SK-N-SH (cell line): ENCODE results near the gene AP2S1.

Source experiments
- FOSL2 ChIP-seq: IDR thresholded peaks from 2 replicates; pipeline ENCODE4 v1.4.0; 2012; ENCODE audit warnings: low read depth, mild to moderate bottlenecking, moderate library complexity, borderline replicate concordance
- FOXM1 ChIP-seq: IDR thresholded peaks from 2 replicates; pipeline ENCODE4 v1.4.0; 2012; ENCODE audit warnings: low read depth, mild to moderate bottlenecking
- POLR2AphosphoS5 ChIP-seq: IDR thresholded peaks from 2 replicates; pipeline ENCODE4 v1.6.1; 2012; ENCODE audit warnings: low read depth, low read length
- RCOR1 ChIP-seq: fragments of 150-350 bp; IDR thresholded peaks from 2 replicates; pipeline ENCODE4 v1.6.1; 2017; ENCODE audit warnings: antibody characterized with exemption, low read length
- TF ChIP-seq, protein P1 (sequence below): fragments of 200-600 bp; sonication (generic); IDR thresholded peaks from 2 replicates; pipeline ENCODE4 v1.6.1; 2017; ENCODE audit warnings: antibody characterized with exemption, mild to moderate bottlenecking, moderate library complexity

DNA sequence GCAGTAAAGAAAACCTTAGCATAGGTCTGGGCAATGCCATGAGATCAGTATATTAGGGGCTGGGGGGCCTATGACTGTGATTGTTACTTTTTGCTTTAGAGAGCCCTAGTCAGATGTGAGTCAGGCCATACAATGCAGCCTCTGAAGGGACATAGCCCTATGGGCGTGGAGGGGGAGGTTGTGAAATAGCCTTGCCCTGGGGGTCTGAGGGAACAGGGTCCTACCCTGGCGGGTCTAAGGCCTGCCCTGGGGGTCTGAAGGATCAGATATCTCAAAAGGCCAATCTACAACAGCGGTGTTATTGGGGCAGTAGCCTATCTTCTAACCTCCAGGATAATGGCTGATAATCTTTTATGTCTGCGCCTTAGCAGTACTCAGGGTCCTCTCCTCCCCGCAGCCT is 48.5 kb downstream of the AP2S1 start:
- TF ChIP-seq, protein P1, sequence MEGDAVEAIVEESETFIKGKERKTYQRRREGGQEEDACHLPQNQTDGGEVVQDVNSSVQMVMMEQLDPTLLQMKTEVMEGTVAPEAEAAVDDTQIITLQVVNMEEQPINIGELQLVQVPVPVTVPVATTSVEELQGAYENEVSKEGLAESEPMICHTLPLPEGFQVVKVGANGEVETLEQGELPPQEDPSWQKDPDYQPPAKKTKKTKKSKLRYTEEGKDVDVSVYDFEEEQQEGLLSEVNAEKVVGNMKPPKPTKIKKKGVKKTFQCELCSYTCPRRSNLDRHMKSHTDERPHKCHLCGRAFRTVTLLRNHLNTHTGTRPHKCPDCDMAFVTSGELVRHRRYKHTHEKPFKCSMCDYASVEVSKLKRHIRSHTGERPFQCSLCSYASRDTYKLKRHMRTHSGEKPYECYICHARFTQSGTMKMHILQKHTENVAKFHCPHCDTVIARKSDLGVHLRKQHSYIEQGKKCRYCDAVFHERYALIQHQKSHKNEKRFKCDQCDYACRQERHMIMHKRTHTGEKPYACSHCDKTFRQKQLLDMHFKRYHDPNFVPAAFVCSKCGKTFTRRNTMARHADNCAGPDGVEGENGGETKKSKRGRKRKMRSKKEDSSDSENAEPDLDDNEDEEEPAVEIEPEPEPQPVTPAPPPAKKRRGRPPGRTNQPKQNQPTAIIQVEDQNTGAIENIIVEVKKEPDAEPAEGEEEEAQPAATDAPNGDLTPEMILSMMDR, result no peak
- TF ChIP-seq FOXM1, result no peak
- TF ChIP-seq RCOR1, result no peak
- no peak for TF ChIP-seq FOSL2
- TF ChIP-seq POLR2AphosphoS5, result no peak
